GM12801 (cell line): ENCODE measurements around the gene FBLN2.

ENCODE experiments used
- CTCF ChIP-seq: IDR thresholded peaks from one replicate; pipeline ENCODE4 v1.5.1; 2011; ENCODE audit warnings: control low read depth; ENCODE audit not compliant: insufficient read length; ENCODE audit errors: extremely low read depth

FBLN2 gene

GRCh38 chr3:13571264-13571663, 22.3 kb downstream of the FBLN2 start:
- TF ChIP-seq CTCF, result no peak

GRCh38 chr3:13571831-13572750, 23.2 kb downstream of the FBLN2 start:
- no peak for TF ChIP-seq CTCF

- no peak for TF ChIP-seq CTCF
These were observed 24.1 kb downstream of the FBLN2 start for GRCh38 chr3:13572926-13573623.

GRCh38 chr3:13574083-13574797, 25.3 kb downstream of the FBLN2 start:
- no peak for TF ChIP-seq CTCF

- no peak for TF ChIP-seq CTCF
These were observed 26.0 kb downstream of the FBLN2 start for GRCh38 chr3:13574798-13575451.

GRCh38 chr3:13575459-13576061, 26.6 kb downstream of the FBLN2 start:
- no peak for TF ChIP-seq CTCF
